Adrenal gland (tissue), 5 donors: ENCODE measurements around the gene EDN2.

Experiments used
- POLR2A ChIP-seq, 2 donors: fragments of 450-650 bp; IDR thresholded peaks; one replicate each; pipeline ENCODE4 v1.6.1; 2017; ENCODE audit warnings: antibody characterized with exemption in 2 of 2, mild to moderate bottlenecking in 2 of 2, moderate library complexity in 1 of 2
- TF ChIP-seq, protein P1 (sequence below), 6 experiments: fragments of 450-650 bp in 4 of 6; fragments of 200-600 bp in 2 of 6; sonication (generic) in 1 of 6; IDR thresholded peaks; 1 replicate in 5 of 6; 2 replicates in 1 of 6; pipeline versions ENCODE4 v1.5.1 to v1.8.0; 2016 to 2021; ENCODE audit warnings: antibody characterized with exemption in 6 of 6, mild to moderate bottlenecking in 2 of 6, moderate library complexity in 1 of 6
- donor health status: DM: no; HTN: no; CAD: no.

DNA sequence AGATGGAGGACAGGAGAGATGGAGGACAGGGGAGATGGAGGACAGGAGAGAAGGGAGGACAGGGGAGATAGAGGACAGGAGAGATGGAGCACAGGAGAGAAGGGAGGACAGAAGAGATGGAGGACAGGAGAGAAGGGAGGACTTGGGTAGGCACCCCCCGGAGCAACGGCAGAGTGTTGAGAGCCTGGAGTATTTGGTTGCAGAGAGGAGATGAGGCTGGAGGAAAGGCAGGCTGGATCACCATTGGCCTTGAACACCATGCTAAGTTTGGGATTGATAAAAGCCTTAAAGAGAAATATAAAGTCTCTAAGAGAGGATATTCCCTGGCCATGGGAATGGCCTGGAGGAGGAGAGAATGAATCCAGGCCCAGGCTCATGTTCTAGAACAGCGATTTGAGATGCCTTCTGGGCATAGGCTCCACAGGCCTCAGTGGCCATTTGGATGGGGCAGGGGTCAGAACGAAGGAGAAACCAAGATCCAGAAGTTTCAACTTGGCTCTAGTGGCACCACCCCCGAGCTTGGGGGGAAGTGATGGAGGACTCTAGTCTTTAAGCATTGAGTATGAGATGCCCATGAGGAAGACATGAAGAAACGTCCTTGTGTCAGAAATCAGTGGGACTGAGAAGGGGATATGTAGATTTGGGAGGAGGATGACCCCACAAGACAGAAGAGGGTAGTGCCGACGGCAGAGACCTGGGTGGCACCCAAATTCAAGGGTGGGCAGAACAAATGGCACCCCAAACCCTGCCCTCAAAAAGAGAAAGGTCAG, 47.9 kb upstream of the EDN2 start:
- TF ChIP-seq, protein P1, sequence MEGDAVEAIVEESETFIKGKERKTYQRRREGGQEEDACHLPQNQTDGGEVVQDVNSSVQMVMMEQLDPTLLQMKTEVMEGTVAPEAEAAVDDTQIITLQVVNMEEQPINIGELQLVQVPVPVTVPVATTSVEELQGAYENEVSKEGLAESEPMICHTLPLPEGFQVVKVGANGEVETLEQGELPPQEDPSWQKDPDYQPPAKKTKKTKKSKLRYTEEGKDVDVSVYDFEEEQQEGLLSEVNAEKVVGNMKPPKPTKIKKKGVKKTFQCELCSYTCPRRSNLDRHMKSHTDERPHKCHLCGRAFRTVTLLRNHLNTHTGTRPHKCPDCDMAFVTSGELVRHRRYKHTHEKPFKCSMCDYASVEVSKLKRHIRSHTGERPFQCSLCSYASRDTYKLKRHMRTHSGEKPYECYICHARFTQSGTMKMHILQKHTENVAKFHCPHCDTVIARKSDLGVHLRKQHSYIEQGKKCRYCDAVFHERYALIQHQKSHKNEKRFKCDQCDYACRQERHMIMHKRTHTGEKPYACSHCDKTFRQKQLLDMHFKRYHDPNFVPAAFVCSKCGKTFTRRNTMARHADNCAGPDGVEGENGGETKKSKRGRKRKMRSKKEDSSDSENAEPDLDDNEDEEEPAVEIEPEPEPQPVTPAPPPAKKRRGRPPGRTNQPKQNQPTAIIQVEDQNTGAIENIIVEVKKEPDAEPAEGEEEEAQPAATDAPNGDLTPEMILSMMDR (IDR thresholded peaks at IDR 0.05) = no peak
- TF ChIP-seq POLR2A (IDR thresholded peaks at IDR 0.05) = no peak
